ENCODE data around the gene LRFN4. TPM values are rescaled to one million over a fixed set of nuclear protein-coding genes. Genes with fewer than 3 reads are reported as not detected.
A peak's percentile ranks its signal among the peaks of the same experiment; 100 is the strongest.

LRFN4 gene
- total RNA-seq, 6 experiments from 2014 or later = 0.48 to 4.7 (median 1.1) TPM

- H3K27me3 ChIP-seq = no peaks in the 10 kb centered on the region
- intact Hi-C loops (cut with DNase I) = no loop called here
- DNase-seq = no peak
- TF ChIP-seq POLR2A (IDR thresholded peaks at IDR 0.05) = no peak
- no peak for TF ChIP-seq CTCF (IDR thresholded peaks at IDR 0.05)
- peaks cover 0 to 93% (median 33%) of the 10 kb centered on the region in 4 donors for H3K4me1 ChIP-seq
- no peak overlapping the region for H3K4me3 ChIP-seq
- 76% methylated on average over 5 of the region's 9 CpGs for WGBS (ENCODE audit: insufficient coverage, low coverage, low lambda C conversion rate, missing lambda C conversion rate)
- H3K9me3 ChIP-seq = no peaks in the 10 kb centered on the region
- H3K27ac ChIP-seq = peak overlapping the region in 1 of 3 donors; percentile 8
- H3K36me3 ChIP-seq = no peaks in the 10 kb centered on the region
- no peak for ATAC-seq
Measured at GRCh38 chr11:66881927-66882452, 25.1 kb downstream of the LRFN4 start.

DNA sequence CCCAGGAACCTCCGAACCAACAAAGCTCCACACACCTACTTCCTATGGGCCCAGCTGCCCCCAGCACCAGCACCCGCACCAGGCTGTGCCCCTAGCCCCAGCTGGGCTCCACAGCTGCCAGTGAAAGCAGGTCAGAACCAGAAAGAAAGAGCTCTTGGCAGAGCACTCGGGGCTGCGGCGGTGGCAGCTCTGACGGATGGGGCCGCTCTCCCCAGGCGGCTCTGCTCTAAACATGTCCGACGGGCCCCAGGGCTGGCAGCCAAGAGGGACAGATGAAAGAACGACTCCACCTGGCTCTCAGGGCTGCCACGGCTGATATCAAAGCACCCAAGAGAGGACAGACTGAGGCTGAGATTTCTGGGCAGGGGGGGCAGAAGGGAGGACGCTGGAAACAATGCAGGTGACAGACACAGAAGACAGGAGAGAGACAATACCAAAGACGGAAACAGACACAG, 25.7 kb downstream of the LRFN4 start:
- Histone ChIP-seq H3K27ac (peak overlapping the region in 1 of 3 donors; percentile 8), H3K9me3 (no peaks in the 10 kb centered on the region), H3K36me3 (peaks cover 0 to under 1% (median 0%) of the 10 kb centered on the region in 4 donors), H3K4me1 (peaks cover 0 to 91% (median 33%) of the 10 kb centered on the region in 4 donors), H3K4me3 (no peak overlapping the region), H3K27me3 (no peaks in the 10 kb centered on the region)
- ATAC-seq (peak; percentile 4 to 59 (median 26)), DNase-seq (peak in 2 of 3 donors; percentile 73 to 74)
- TF ChIP-seq POLR2A (IDR thresholded peaks at IDR 0.05) (no peak), CTCF (IDR thresholded peaks at IDR 0.05) (no peak)
- intact Hi-C loops (cut with DNase I) = no loop called here
- WGBS (ENCODE audit: insufficient coverage, low coverage, low lambda C conversion rate, missing lambda C conversion rate) = 38% methylated on average over 3 of the region's 14 CpGs

GRCh38 chr11:66883016-66883965, 26.4 kb downstream of the LRFN4 start:
- Histone ChIP-seq H3K27ac (no peak overlapping the region), H3K4me3 (no peak overlapping the region)
- intact Hi-C loops (cut with DNase I) = no loop called here

GRCh38 chr11:66884443-66884842, 27.6 kb downstream of the LRFN4 start:
- H3K27me3 ChIP-seq = no peaks in the 10 kb centered on the region
- H3K4me1 ChIP-seq = peaks cover 0 to 79% (median 32%) of the 10 kb centered on the region in 4 donors
- 51% methylated on average over 2 of the region's 4 CpGs for WGBS (ENCODE audit: insufficient coverage, low coverage, low lambda C conversion rate, missing lambda C conversion rate)
- H3K36me3 ChIP-seq = peaks cover 0 to 7% (median 0%) of the 10 kb centered on the region in 4 donors
- no peaks in the 10 kb centered on the region for H3K9me3 ChIP-seq
- H3K4me3 ChIP-seq = no peak overlapping the region
- DNase-seq (no peak), ATAC-seq (peak in 1 of 4 donors; percentile 20)
- TF ChIP-seq CTCF (IDR thresholded peaks at IDR 0.05) = no peak
- TF ChIP-seq POLR2A (IDR thresholded peaks at IDR 0.05) = no peak
- peak overlapping the region in 1 of 3 donors; percentile 8 for H3K27ac ChIP-seq
- intact Hi-C loops (cut with DNase I) = no loop called here

More at GRCh38 chr11:66883016-66883965, 26.4 kb downstream of the LRFN4 start:
- 73% methylated on average over 18 of the region's 29 CpGs for WGBS (ENCODE audit: insufficient coverage, low coverage, low lambda C conversion rate, missing lambda C conversion rate)
- TF ChIP-seq CTCF (IDR thresholded peaks at IDR 0.05) = peak; percentile 20 to 37 (median 32)
- no peak for TF ChIP-seq POLR2A (IDR thresholded peaks at IDR 0.05)
- Histone ChIP-seq H3K27me3 (no peaks in the 10 kb centered on the region), H3K36me3 (peaks cover 0 to 7% (median 0%) of the 10 kb centered on the region in 4 donors), H3K9me3 (no peaks in the 10 kb centered on the region), H3K4me1 (peaks cover 0 to 86% (median 33%) of the 10 kb centered on the region in 4 donors)
- peak in 1 of 3 donors; percentile 54 for DNase-seq
- peak in 2 of 4 donors; percentile 3 for ATAC-seq
